ENCODE results near the gene RGS11.
"Not testable (repeated sequence)": the region's sequence is repeated elsewhere in the genome, so short reads cannot be mapped to it uniquely, and the experiment has no call there.

DNA sequence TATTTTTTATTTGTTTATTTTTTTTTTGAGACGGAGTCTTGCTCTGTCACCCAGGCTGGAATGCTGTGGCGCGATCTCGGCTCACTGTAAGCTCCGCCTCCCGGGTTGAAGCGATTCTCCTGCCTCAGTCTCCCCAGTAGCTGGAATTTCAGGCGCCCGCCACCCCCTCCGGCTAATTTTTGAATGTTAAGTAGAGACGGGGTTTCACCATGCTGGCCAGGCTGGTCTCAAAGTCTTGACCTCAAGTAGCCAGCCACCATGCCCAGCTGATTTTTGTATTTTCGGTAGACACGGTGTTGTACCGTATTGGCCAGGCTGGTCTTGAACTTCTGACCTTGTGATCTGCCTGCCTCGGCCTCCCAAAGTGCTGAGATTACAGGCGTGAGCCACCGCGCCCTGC lies 45.4 kb downstream of the RGS11 start:
- TF ChIP-seq CTCF (conservative IDR thresholded peaks at IDR 0.05; ENCODE audit: low read length); EZH2phosphoT487 (IDR thresholded peaks at IDR 0.05; ENCODE audit: borderline replicate concordance, low read depth, low read length): not testable (repeated sequence)
